ENCODE measurements around the gene SCUBE1. TPM values are rescaled to one million over a fixed set of nuclear protein-coding genes. Genes with fewer than 3 reads are reported as not detected.
A peak's percentile ranks its signal among the peaks of the same experiment; 100 is the strongest.

SCUBE1 gene
- total RNA-seq, 1 experiment from 2014 or later, result 0.54 TPM

GRCh38 chr22:43252319-43252718, 90.9 kb downstream of the SCUBE1 start:
- no peak overlapping the region for H3K27ac Mint-ChIP-seq (ENCODE audit: unreplicated experiment)
- H3K9me3 Mint-ChIP-seq (ENCODE audit: low read depth, unreplicated experiment), result no peaks in the 10 kb centered on the region
- intact Hi-C loops (cut with micrococcal nuclease; ENCODE audit: unreplicated experiment), result no loop called here
- H3K4me1 Mint-ChIP-seq (ENCODE audit: low read depth, unreplicated experiment), result peaks cover 8% of the 10 kb centered on the region
- no peak for DNase-seq
- no peak overlapping the region for H3K4me3 Mint-ChIP-seq (ENCODE audit: low read depth, unreplicated experiment)
- TF ChIP-seq CTCF (IDR thresholded peaks at IDR 0.05; ENCODE audit: unreplicated experiment), result no peak
- no TSS peak for BruUV-seq (replicated peaks)
- peaks cover 6% of the 10 kb centered on the region for H3K36me3 Mint-ChIP-seq (ENCODE audit: insufficient read depth, unreplicated experiment)
- CTCF ChIA-PET, result interaction anchor here (0.6 kb wide), 1 partner anchor 238 kb away, joined by 3 read pairs; no protein-coding TSS in a partner anchor
- H3K27me3 Mint-ChIP-seq (ENCODE audit: unreplicated experiment), result peaks cover 9% of the 10 kb centered on the region

GRCh38 chr22:43249789-43250471, 93.2 kb downstream of the SCUBE1 start:
- intact Hi-C loops (cut with micrococcal nuclease; ENCODE audit: unreplicated experiment), result no loop called here
- no peaks in the 10 kb centered on the region for H3K27me3 Mint-ChIP-seq (ENCODE audit: unreplicated experiment)
- H3K9me3 Mint-ChIP-seq (ENCODE audit: low read depth, unreplicated experiment), result no peaks in the 10 kb centered on the region
- no peak overlapping the region for H3K27ac Mint-ChIP-seq (ENCODE audit: unreplicated experiment)
- peak; percentile 45 for DNase-seq
- peaks cover 8% of the 10 kb centered on the region for H3K4me1 Mint-ChIP-seq (ENCODE audit: low read depth, unreplicated experiment)
- no peak overlapping the region for H3K4me3 Mint-ChIP-seq (ENCODE audit: low read depth, unreplicated experiment)
- H3K36me3 Mint-ChIP-seq (ENCODE audit: insufficient read depth, unreplicated experiment), result peaks cover 6% of the 10 kb centered on the region
- CTCF ChIA-PET, result interaction anchor here (0.5 to 1.2 kb wide), 2 partner anchors 97 to 613 kb away, joined by 3 read pairs; no protein-coding TSS in a partner anchor
- BruUV-seq (replicated peaks), result no TSS peak
- no peak for TF ChIP-seq CTCF (IDR thresholded peaks at IDR 0.05; ENCODE audit: unreplicated experiment)

- no peak for TF ChIP-seq CTCF (IDR thresholded peaks at IDR 0.05; ENCODE audit: unreplicated experiment)
- BruUV-seq (replicated peaks), result no TSS peak
- H3K9me3 Mint-ChIP-seq (ENCODE audit: low read depth, unreplicated experiment), result no peaks in the 10 kb centered on the region
- DNase-seq, result no peak
- CTCF ChIA-PET, result interaction anchor here (1.7 kb wide), 1 partner anchor 40 kb away, joined by 3 read pairs; no protein-coding TSS in a partner anchor
- no peaks in the 10 kb centered on the region for H3K36me3 Mint-ChIP-seq (ENCODE audit: insufficient read depth, unreplicated experiment)
- no peak overlapping the region for H3K4me3 Mint-ChIP-seq (ENCODE audit: low read depth, unreplicated experiment)
- no peaks in the 10 kb centered on the region for H3K4me1 Mint-ChIP-seq (ENCODE audit: low read depth, unreplicated experiment)
- intact Hi-C loops (cut with micrococcal nuclease; ENCODE audit: unreplicated experiment), result no loop called here
- H3K27me3 Mint-ChIP-seq (ENCODE audit: unreplicated experiment), result no peaks in the 10 kb centered on the region
- no peak overlapping the region for H3K27ac Mint-ChIP-seq (ENCODE audit: unreplicated experiment)
Measured at GRCh38 chr22:43247546-43248260, 95.5 kb downstream of the SCUBE1 start.

GRCh38 chr22:43246188-43246587, 97.0 kb downstream of the SCUBE1 start:
- no peaks in the 10 kb centered on the region for H3K36me3 Mint-ChIP-seq (ENCODE audit: insufficient read depth, unreplicated experiment)
- H3K27ac Mint-ChIP-seq (ENCODE audit: unreplicated experiment), result no peak overlapping the region
- TF ChIP-seq CTCF (IDR thresholded peaks at IDR 0.05; ENCODE audit: unreplicated experiment), result no peak
- no peak overlapping the region for H3K4me3 Mint-ChIP-seq (ENCODE audit: low read depth, unreplicated experiment)
- no TSS peak for BruUV-seq (replicated peaks)
- H3K27me3 Mint-ChIP-seq (ENCODE audit: unreplicated experiment), result no peaks in the 10 kb centered on the region
- H3K4me1 Mint-ChIP-seq (ENCODE audit: low read depth, unreplicated experiment), result no peaks in the 10 kb centered on the region
- intact Hi-C loops (cut with micrococcal nuclease; ENCODE audit: unreplicated experiment), result no loop called here
- CTCF ChIA-PET, result interaction anchor here (1.7 kb wide), 1 partner anchor 41 kb away, joined by 3 read pairs; no protein-coding TSS in a partner anchor
- no peaks in the 10 kb centered on the region for H3K9me3 Mint-ChIP-seq (ENCODE audit: low read depth, unreplicated experiment)
- DNase-seq, result no peak
